Measurements from ENCODE around the gene AOAH. TPM values are rescaled to one million over a fixed set of nuclear protein-coding genes. Genes with fewer than 3 reads are reported as not detected.
"Not testable (repeated sequence)": the region's sequence is repeated elsewhere in the genome, so short reads cannot be mapped to it uniquely, and the experiment has no call there.

The AOAH gene
- total RNA-seq, 1 donor from 2014 or later: 5.5 TPM

DNA sequence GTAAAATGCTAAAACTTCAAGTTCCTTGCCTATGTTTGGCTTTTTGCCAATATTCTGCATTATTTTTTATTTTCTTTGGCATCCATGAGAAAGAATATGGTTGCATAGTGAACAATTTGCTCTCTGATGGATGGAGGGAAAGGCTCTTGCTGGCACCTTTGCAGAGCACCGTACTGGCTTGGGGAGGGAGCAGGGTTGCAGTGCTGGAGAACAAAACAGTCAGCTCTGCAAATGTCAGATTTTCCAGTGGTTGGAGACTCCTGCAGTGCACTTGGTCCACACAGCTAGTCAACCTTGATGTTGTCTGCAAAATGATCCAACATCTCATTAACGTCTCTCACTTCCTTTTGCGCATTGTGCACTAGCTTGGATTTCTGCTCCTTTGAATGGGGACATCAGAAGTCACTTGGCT lies 233.9 kb downstream of the AOAH start:
- Mint-ChIP-seq H3K27me3 (ENCODE audit: insufficient read depth, low read depth) (peaks cover 3% of the 10 kb centered on the region), H3K4me1 (no peaks in the 10 kb centered on the region), H3K4me3 (no peak overlapping the region), H3K36me3 (no peaks in the 10 kb centered on the region), H3K27ac (no peak overlapping the region), H3K9me3 (peaks cover 3% of the 10 kb centered on the region)
- H4K20me1 ChIP-seq (ENCODE audit: low read depth): no peaks in the 10 kb centered on the region
- H3K9me3 ChIP-seq (ENCODE audit: low read depth): peaks cover 5% of the 10 kb centered on the region
- H3K36me3 ChIP-seq: no peaks in the 10 kb centered on the region
- H2AFZ ChIP-seq (replicated peaks): no peak overlapping the region
- H3K27me3 ChIP-seq: no peaks in the 10 kb centered on the region
- H3F3A ChIP-seq (ENCODE audit: low read depth): no peaks in the 10 kb centered on the region
- H3K4me3 ChIP-seq: no peak overlapping the region
- H3K9ac ChIP-seq: no peak overlapping the region
- DNase-seq (ENCODE audit: low spot score): no peak
- H3K4me1 ChIP-seq: peaks cover 6% of the 10 kb centered on the region
- H3K27ac ChIP-seq: no peak overlapping the region
- TF ChIP-seq, protein P1, sequence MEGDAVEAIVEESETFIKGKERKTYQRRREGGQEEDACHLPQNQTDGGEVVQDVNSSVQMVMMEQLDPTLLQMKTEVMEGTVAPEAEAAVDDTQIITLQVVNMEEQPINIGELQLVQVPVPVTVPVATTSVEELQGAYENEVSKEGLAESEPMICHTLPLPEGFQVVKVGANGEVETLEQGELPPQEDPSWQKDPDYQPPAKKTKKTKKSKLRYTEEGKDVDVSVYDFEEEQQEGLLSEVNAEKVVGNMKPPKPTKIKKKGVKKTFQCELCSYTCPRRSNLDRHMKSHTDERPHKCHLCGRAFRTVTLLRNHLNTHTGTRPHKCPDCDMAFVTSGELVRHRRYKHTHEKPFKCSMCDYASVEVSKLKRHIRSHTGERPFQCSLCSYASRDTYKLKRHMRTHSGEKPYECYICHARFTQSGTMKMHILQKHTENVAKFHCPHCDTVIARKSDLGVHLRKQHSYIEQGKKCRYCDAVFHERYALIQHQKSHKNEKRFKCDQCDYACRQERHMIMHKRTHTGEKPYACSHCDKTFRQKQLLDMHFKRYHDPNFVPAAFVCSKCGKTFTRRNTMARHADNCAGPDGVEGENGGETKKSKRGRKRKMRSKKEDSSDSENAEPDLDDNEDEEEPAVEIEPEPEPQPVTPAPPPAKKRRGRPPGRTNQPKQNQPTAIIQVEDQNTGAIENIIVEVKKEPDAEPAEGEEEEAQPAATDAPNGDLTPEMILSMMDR (IDR thresholded peaks at IDR 0.05): no peak
- TF ChIP-seq EZH2phosphoT487 (IDR thresholded peaks at IDR 0.05) (no peak), EZH2 (IDR thresholded peaks at IDR 0.05) (no peak)
- no peak overlapping the region for H3K4me2 ChIP-seq
- no peaks in the 10 kb centered on the region for H3K79me2 ChIP-seq (ENCODE audit: low read depth)

- H2AFZ ChIP-seq (replicated peaks); H3K4me1 ChIP-seq; H3K4me1 Mint-ChIP-seq; H3K36me3 Mint-ChIP-seq; H3K9me3 Mint-ChIP-seq; H3K79me2 ChIP-seq (ENCODE audit: low read depth); H3K9me3 ChIP-seq (ENCODE audit: low read depth); H3F3A ChIP-seq (ENCODE audit: low read depth); H3K27me3 Mint-ChIP-seq (ENCODE audit: insufficient read depth, low read depth); DNase-seq (ENCODE audit: low spot score); H3K4me3 ChIP-seq; H3K9ac ChIP-seq; H3K27me3 ChIP-seq; H3K27ac Mint-ChIP-seq; H3K27ac ChIP-seq; H3K4me3 Mint-ChIP-seq; H3K36me3 ChIP-seq; H3K4me2 ChIP-seq; H4K20me1 ChIP-seq (ENCODE audit: low read depth): not testable (repeated sequence)
Observed at GRCh38 chr7:36488672-36489071, 235.6 kb downstream of the AOAH start.

GRCh38 chr7:36487756-36488336 lies 236.4 kb downstream of the AOAH start:
- Histone ChIP-seq H4K20me1 (ENCODE audit: low read depth) (no peaks in the 10 kb centered on the region), H3K4me2 (no peak overlapping the region), H3K27me3 (no peaks in the 10 kb centered on the region), H3K9ac (no peak overlapping the region), H3K4me3 (no peak overlapping the region), H3K9me3 (ENCODE audit: low read depth) (peaks cover 5% of the 10 kb centered on the region), H3F3A (ENCODE audit: low read depth) (no peaks in the 10 kb centered on the region), H2AFZ (replicated peaks) (no peak overlapping the region), H3K79me2 (ENCODE audit: low read depth) (no peaks in the 10 kb centered on the region), H3K27ac (no peak overlapping the region), H3K36me3 (no peaks in the 10 kb centered on the region), H3K4me1 (peaks cover 6% of the 10 kb centered on the region)
- no peaks in the 10 kb centered on the region for H3K4me1 Mint-ChIP-seq
- H3K27ac Mint-ChIP-seq: no peak overlapping the region
- peaks cover 3% of the 10 kb centered on the region for H3K9me3 Mint-ChIP-seq
- no peaks in the 10 kb centered on the region for H3K27me3 Mint-ChIP-seq (ENCODE audit: insufficient read depth, low read depth)
- TF ChIP-seq EZH2 (IDR thresholded peaks at IDR 0.05): no peak
- no peak for TF ChIP-seq EZH2phosphoT487 (IDR thresholded peaks at IDR 0.05)
- TF ChIP-seq, protein P1 (IDR thresholded peaks at IDR 0.05): peak; percentile 96
- H3K36me3 Mint-ChIP-seq: no peaks in the 10 kb centered on the region
- DNase-seq (ENCODE audit: low spot score): peak; percentile 70
- no peak overlapping the region for H3K4me3 Mint-ChIP-seq

DNA sequence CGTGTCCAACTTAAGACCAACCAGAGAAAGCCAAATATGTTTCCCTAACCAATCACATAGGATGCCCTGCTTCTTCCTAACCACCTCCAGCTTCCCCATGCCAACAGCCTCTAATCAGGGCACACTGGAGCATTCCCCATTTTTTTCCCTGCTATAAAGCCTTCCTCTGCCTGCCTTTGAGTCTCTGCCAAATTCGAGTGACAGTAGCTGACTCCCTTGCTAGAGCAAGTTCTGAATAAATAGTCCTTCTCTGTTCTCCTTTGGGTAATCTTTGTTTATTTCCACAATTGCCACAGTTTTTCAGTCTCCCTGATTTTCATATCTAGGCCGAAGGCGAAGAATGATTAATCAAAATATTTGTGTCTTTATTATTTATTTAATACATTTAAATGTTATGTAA lies 238.0 kb downstream of the AOAH start:
- peaks cover 8% of the 10 kb centered on the region for H3K9me3 Mint-ChIP-seq
- DNase-seq (ENCODE audit: low spot score): no peak

More for the DNA sequence above, 238.0 kb downstream of the AOAH start:
- no peak overlapping the region for H3K27ac ChIP-seq
- no peaks in the 10 kb centered on the region for H3K9me3 ChIP-seq (ENCODE audit: low read depth)
- H3K79me2 ChIP-seq (ENCODE audit: low read depth): no peaks in the 10 kb centered on the region
- no peak for TF ChIP-seq EZH2phosphoT487 (IDR thresholded peaks at IDR 0.05)
- TF ChIP-seq EZH2 (IDR thresholded peaks at IDR 0.05): no peak
- TF ChIP-seq, protein P1 (IDR thresholded peaks at IDR 0.05): no peak
- Mint-ChIP-seq H3K4me1 (no peaks in the 10 kb centered on the region), H3K27ac (no peak overlapping the region), H3K4me3 (no peak overlapping the region), H3K36me3 (no peaks in the 10 kb centered on the region), H3K27me3 (ENCODE audit: insufficient read depth, low read depth) (no peaks in the 10 kb centered on the region)
- H3K36me3 ChIP-seq: no peaks in the 10 kb centered on the region
- no peaks in the 10 kb centered on the region for H4K20me1 ChIP-seq (ENCODE audit: low read depth)
- no peak overlapping the region for H3K9ac ChIP-seq
- no peaks in the 10 kb centered on the region for H3K27me3 ChIP-seq
- H3K4me3 ChIP-seq: no peak overlapping the region
- peak overlapping the region; percentile 58 for H2AFZ ChIP-seq (replicated peaks)
- no peaks in the 10 kb centered on the region for H3F3A ChIP-seq (ENCODE audit: low read depth)
- no peak overlapping the region for H3K4me2 ChIP-seq
- peaks cover 6% of the 10 kb centered on the region for H3K4me1 ChIP-seq

All from neural progenitor cell (in vitro differentiated cells).